ENCODE results near the gene CTIF. TPM values are rescaled to one million over a fixed set of nuclear protein-coding genes. Genes with fewer than 3 reads are reported as not detected.

The CTIF gene
- total RNA-seq, 1 donor from 2014 or later: 26.4 TPM

DNA sequence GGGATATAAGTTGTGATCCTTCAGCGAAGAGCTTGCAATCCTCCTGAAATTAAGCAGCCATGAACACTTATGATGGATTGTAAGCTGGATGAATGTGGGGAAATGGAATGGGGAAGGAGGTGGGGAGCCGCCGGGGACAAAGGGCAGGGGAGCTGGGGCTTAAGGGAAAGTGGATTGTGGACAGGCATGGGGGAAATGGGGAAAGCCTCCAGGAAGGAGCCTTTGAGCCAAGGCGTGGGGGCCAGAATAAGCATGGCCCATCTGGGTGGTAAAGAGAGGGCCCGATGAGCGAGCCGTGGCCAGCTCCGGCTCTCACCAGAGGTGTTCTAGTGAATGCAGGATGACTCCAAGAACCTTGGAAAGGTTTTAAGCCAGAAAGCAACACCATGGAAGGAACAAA, 288.0 kb downstream of the CTIF start:
- Mint-ChIP-seq H3K9me3 (ENCODE audit: low read depth) (peaks cover 15% of the 10 kb centered on the region), H3K36me3 (ENCODE audit: insufficient read depth) (peaks cover 17% of the 10 kb centered on the region), H3K27me3 (no peaks in the 10 kb centered on the region), H3K4me3 (ENCODE audit: low read depth) (peak overlapping the region; percentile 71), H3K27ac (peak overlapping the region; percentile 92), H3K4me1 (ENCODE audit: low read depth) (peaks cover 49% of the 10 kb centered on the region)
- TF ChIP-seq, protein P1, sequence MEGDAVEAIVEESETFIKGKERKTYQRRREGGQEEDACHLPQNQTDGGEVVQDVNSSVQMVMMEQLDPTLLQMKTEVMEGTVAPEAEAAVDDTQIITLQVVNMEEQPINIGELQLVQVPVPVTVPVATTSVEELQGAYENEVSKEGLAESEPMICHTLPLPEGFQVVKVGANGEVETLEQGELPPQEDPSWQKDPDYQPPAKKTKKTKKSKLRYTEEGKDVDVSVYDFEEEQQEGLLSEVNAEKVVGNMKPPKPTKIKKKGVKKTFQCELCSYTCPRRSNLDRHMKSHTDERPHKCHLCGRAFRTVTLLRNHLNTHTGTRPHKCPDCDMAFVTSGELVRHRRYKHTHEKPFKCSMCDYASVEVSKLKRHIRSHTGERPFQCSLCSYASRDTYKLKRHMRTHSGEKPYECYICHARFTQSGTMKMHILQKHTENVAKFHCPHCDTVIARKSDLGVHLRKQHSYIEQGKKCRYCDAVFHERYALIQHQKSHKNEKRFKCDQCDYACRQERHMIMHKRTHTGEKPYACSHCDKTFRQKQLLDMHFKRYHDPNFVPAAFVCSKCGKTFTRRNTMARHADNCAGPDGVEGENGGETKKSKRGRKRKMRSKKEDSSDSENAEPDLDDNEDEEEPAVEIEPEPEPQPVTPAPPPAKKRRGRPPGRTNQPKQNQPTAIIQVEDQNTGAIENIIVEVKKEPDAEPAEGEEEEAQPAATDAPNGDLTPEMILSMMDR (IDR thresholded peaks at IDR 0.05; ENCODE audit: unreplicated experiment): no peak
- DNase-seq (ENCODE audit: low spot score, unreplicated experiment): no peak

DNA sequence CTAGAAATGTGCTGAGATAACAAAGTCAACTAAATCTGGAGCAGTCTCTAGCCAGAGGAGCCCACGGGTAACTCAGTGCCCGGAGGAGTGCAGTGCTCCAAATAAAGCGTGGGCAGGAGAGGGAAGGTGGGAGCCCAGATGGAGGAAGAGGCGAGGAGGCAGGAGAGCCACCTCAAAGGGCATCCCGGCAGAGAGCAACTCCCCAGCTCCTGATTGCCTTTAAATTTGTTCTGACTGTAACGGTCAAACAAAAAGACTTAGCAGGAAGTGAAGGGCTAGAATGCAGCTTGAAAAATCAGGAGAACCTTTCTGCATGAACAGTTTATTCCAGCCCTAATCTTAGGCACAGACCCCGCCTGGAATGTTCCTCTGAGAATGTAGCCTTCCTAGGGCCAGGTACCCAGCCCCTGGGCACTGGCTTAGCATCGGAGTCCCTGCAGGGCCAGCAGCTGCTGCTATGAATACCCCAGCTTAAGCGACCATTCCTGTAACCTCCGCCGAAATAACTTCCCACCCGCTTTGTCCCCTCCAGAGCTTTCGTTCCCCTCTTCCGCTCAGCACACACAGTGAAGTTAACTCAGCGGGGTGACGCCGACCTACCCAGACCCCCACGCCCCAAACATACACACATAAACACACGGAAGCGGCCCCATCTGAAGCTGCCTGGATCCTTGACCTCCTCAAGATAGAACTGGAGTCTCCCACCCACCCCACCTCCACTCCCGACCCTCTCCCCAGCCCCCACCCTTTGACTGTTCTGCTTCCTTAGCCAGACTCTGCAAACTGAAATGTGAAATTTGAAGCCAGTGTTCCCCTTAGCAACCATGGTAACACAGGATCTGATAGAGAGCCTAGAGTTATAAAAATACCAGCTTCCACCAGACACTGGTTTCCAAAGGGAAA, 288.7 kb downstream of the CTIF start:
- peak overlapping the region; percentile 71 for H3K4me3 Mint-ChIP-seq (ENCODE audit: low read depth)
- no peaks in the 10 kb centered on the region for H3K27me3 Mint-ChIP-seq
- H3K9me3 Mint-ChIP-seq (ENCODE audit: low read depth): peaks cover 15% of the 10 kb centered on the region
- no peak for DNase-seq (ENCODE audit: low spot score, unreplicated experiment)
- TF ChIP-seq, protein P1 (IDR thresholded peaks at IDR 0.05; ENCODE audit: unreplicated experiment): no peak
- H3K4me1 Mint-ChIP-seq (ENCODE audit: low read depth): peaks cover 54% of the 10 kb centered on the region
- H3K36me3 Mint-ChIP-seq (ENCODE audit: insufficient read depth): peaks cover 17% of the 10 kb centered on the region
- H3K27ac Mint-ChIP-seq: peak overlapping the region; percentile 92

DNA sequence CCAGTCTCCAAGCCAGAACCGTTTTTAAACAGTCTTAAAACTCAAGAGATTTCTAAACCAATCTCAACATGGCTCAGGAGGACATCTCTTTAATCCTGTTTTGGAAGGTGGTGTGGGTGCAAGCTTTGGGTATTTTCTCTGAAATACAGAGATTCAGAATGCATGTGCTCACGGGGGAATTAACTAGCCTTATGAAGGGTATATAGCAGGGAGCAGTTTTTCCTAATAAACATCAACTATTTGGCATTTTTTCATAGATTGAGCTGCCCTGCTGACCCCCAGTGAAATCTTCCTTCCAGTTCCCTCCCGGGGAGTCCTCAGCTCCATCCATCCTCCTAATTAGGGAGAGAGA, 289.3 kb downstream of the CTIF start:
- peak overlapping the region; percentile 92 for H3K27ac Mint-ChIP-seq

DNA sequence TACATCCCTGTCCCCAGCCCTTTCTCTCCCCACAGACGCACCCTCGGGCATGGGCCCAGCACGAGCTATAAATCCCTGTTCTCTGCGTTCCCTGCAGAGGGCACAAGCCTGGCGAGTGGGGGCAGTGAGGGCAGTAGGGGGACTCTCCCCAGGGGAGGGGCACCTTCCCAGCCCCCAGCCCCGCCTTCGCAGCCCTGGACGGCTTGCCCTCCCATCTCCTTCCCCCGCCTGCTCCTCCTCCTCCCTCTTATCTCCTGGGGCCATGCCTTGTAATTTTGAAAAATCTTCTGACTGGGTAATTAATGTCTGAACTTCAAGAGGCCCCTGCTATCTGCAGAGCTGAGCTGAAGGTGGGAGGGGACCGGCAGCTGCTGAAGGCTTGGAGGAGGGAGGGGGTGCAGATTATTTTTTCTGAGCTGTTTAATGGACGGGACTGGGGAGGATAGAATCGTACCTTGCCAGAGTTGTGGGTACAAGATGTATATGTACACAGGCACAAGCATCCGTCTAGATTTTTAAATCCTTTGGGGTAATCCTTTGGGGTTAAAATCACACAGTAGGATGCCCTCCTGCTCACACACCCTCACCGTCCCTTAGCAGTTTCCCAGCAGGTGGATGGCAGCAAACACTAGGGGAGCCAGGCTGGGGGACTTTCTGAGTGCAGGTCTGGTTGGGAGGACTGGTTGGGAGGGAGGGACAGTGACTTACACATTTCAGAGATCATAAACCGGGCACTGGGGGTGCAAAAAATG, 290.0 kb downstream of the CTIF start:
- Mint-ChIP-seq H3K9me3 (ENCODE audit: low read depth) (peaks cover 3% of the 10 kb centered on the region), H3K4me3 (ENCODE audit: low read depth) (peak overlapping the region; percentile 71), H3K27ac (peak overlapping the region; percentile 92), H3K36me3 (ENCODE audit: insufficient read depth) (peaks cover 7% of the 10 kb centered on the region), H3K27me3 (no peaks in the 10 kb centered on the region), H3K4me1 (ENCODE audit: low read depth) (peaks cover 64% of the 10 kb centered on the region)
- TF ChIP-seq, protein P1 (IDR thresholded peaks at IDR 0.05; ENCODE audit: unreplicated experiment): peak; percentile 9
- no peak for DNase-seq (ENCODE audit: low spot score, unreplicated experiment)

More for the DNA sequence above, 289.3 kb downstream of the CTIF start:
- H3K4me3 Mint-ChIP-seq (ENCODE audit: low read depth): peak overlapping the region; percentile 71
- peaks cover 12% of the 10 kb centered on the region for H3K36me3 Mint-ChIP-seq (ENCODE audit: insufficient read depth)
- TF ChIP-seq, protein P1 (IDR thresholded peaks at IDR 0.05; ENCODE audit: unreplicated experiment): no peak
- no peak for DNase-seq (ENCODE audit: low spot score, unreplicated experiment)
- peaks cover 61% of the 10 kb centered on the region for H3K4me1 Mint-ChIP-seq (ENCODE audit: low read depth)
- no peaks in the 10 kb centered on the region for H3K27me3 Mint-ChIP-seq
- peaks cover 9% of the 10 kb centered on the region for H3K9me3 Mint-ChIP-seq (ENCODE audit: low read depth)

DNA sequence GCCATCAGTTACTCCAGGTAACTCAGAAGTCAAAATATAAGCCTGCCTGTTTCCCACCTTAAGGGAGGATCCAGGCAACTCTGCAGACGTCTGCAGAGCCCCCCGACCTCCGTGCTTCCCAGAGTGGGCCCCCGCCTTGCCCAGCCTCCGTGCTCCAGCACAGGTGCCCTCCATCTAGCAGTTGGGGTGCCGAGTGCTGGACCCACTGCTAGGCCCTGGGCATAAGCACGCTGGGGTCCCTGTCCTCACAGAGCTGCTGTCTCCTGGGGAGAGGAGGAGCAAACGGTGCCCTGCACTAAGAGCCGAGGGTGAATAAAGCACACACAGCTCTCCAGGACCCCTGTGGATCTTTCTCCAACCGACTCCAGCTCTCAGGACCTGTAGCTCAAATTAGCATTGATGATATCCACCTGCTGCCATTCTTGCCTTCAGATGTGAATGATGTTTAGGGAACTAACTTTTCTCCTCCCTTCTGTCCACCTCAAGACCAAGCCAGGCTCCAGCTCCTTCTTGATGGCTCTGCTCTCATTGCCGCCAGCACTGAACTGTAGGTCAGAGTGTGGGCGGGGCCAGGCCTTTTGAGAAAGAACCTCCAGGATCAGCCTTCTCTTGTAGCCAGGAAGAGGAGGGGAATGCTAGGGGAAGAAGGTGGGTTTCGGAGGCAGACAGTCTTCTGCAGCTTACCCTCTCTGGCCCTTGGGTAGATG, 290.8 kb downstream of the CTIF start:
- no peak for DNase-seq (ENCODE audit: low spot score, unreplicated experiment)
- Mint-ChIP-seq H3K27me3 (no peaks in the 10 kb centered on the region), H3K4me1 (ENCODE audit: low read depth) (peaks cover 66% of the 10 kb centered on the region), H3K27ac (no peak overlapping the region), H3K9me3 (ENCODE audit: low read depth) (no peaks in the 10 kb centered on the region), H3K4me3 (ENCODE audit: low read depth) (no peak overlapping the region), H3K36me3 (ENCODE audit: insufficient read depth) (peaks cover 3% of the 10 kb centered on the region)
- TF ChIP-seq, protein P1 (IDR thresholded peaks at IDR 0.05; ENCODE audit: unreplicated experiment): no peak
